ENCODE results near the gene RTEL1. TPM values are rescaled to one million over a fixed set of nuclear protein-coding genes. Genes with fewer than 3 reads are reported as not detected.

RTEL1 gene
- total RNA-seq, 1 experiment from 2014 or later = 33.4 TPM

DNA sequence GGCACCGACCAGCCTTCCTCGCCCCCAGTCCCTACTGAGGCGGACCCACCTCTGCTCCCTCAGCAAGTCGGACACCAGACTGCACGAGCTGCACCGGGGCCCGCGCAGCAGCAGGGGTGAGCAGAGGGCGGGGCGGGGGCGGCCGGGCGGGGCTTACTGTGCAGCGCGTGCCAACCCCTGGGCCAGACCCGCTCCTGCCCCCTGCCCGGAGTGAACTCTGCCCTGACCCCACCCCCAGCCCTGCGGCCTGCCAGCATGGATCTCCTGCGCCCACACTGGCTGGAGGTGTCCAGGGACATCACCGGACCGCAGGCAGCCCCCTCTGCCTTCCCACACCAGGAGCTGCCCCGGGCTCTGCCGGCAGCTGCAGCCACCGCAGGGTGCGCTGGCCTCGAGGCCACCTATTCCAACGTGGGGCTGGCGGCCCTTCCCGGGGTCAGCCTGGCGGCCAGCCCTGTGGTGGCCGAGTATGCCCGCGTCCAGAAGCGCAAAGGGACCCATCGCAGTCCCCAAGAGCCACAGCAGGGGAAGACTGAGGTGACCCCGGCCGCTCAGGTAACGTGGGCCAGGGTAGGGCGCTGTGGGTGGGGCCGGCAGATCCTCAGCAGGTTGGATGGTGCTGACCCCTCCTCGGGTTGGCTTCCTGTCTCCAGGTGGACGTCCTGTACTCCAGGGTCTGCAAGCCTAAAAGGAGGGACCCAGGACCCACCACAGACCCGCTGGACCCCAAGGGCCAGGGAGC lies 80.0 kb downstream of the RTEL1 start:
- Mint-ChIP-seq H3K9me3 (no peaks in the 10 kb centered on the region), H3K36me3 (ENCODE audit: insufficient read depth in 1 of 3, low read depth in 3 of 3) (peaks cover 10 to 18% (median 10%) of the 10 kb centered on the region in 3 experiments; a peak in 6 of 7 replicates), H3K27me3 (ENCODE audit: low read depth) (no peaks in the 10 kb centered on the region; the same call in 1 of the 2 replicates), H3K4me1 (peaks cover 0 to 2% of the 10 kb centered on the region in 2 experiments; a peak in 1 of 4 replicates), H3K27ac (no peak overlapping the region), H3K4me3 (peak overlapping the region in 1 of 2 experiments; percentile 17; a peak in 1 of 5 replicates)
- Histone ChIP-seq H2BK5ac (ENCODE audit: insufficient read length, low read length) (no peak overlapping the region), H4K20me1 (ENCODE audit: control insufficient read depth, insufficient read depth, insufficient read length) (no peaks in the 10 kb centered on the region), H3K9ac (ENCODE audit: extremely low read depth, insufficient read length, low read length) (no peak overlapping the region), H3K18ac (ENCODE audit: insufficient read length, low read depth, low read length) (no peak overlapping the region), H3K79me2 (ENCODE audit: insufficient read depth, low read length) (no peaks in the 10 kb centered on the region), H3K79me1 (ENCODE audit: insufficient read depth, low read depth, low read length, poor library complexity, severe bottlenecking) (no peaks in the 10 kb centered on the region), H3K23ac (ENCODE audit: insufficient read length, low read depth, low read length) (no peak overlapping the region), H3K4ac (ENCODE audit: low read depth, low read length) (no peak overlapping the region), H3K23me2 (ENCODE audit: insufficient read length, low read depth, low read length, poor library complexity, severe bottlenecking) (peaks cover 9% of the 10 kb centered on the region), H3K14ac (ENCODE audit: insufficient read depth, low read length) (no peak overlapping the region), H2BK120ac (ENCODE audit: low read depth, low read length, poor library complexity, severe bottlenecking) (no peak overlapping the region), H2AK5ac (ENCODE audit: insufficient read length, low read length) (no peak overlapping the region), H3K56ac (ENCODE audit: insufficient read length, low read depth, low read length) (no peak overlapping the region), H4K5ac (ENCODE audit: insufficient read length, low read depth, low read length) (no peak overlapping the region), H3K4me1 (ENCODE audit: insufficient read depth, low read length) (no peaks in the 10 kb centered on the region), H3K27ac (ENCODE audit: insufficient read length, low read depth, low read length) (no peak overlapping the region), H2AFZ (ENCODE audit: low read length) (no peak overlapping the region), H3K9me3 (ENCODE audit: control insufficient read depth, low read depth, low read length) (no peaks in the 10 kb centered on the region), H4K91ac (ENCODE audit: insufficient read length, low read depth, low read length) (no peak overlapping the region), H3K27me3 (ENCODE audit: insufficient read depth, low read length) (no peaks in the 10 kb centered on the region), H2BK12ac (ENCODE audit: insufficient read length, low read depth, low read length) (no peak overlapping the region), H4K8ac (replicated peaks; ENCODE audit: insufficient read length, low read depth, low read length) (no peak overlapping the region), H2BK15ac (ENCODE audit: low read depth, low read length) (no peak overlapping the region), H3T11ph (ENCODE audit: low read length) (no peak overlapping the region), H2BK20ac (ENCODE audit: low read depth, low read length, poor library complexity, severe bottlenecking) (no peak overlapping the region), H3K4me2 (ENCODE audit: insufficient read depth, insufficient read length, low read length) (peak overlapping the region; percentile 37)
- TF ChIP-seq, protein P1, sequence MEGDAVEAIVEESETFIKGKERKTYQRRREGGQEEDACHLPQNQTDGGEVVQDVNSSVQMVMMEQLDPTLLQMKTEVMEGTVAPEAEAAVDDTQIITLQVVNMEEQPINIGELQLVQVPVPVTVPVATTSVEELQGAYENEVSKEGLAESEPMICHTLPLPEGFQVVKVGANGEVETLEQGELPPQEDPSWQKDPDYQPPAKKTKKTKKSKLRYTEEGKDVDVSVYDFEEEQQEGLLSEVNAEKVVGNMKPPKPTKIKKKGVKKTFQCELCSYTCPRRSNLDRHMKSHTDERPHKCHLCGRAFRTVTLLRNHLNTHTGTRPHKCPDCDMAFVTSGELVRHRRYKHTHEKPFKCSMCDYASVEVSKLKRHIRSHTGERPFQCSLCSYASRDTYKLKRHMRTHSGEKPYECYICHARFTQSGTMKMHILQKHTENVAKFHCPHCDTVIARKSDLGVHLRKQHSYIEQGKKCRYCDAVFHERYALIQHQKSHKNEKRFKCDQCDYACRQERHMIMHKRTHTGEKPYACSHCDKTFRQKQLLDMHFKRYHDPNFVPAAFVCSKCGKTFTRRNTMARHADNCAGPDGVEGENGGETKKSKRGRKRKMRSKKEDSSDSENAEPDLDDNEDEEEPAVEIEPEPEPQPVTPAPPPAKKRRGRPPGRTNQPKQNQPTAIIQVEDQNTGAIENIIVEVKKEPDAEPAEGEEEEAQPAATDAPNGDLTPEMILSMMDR (conservative IDR thresholded peaks at IDR 0.05) = no peak
- peak; percentile 54 for DNase-seq
- WGBS (ENCODE audit: extremely low coverage, insufficient read length, low lambda C conversion rate) = no CpG with 5 or more reads among the region's 43 CpGs
